Measurements from ENCODE around the gene EFCAB6. TPM values are rescaled to one million over a fixed set of nuclear protein-coding genes. Genes with fewer than 3 reads are reported as not detected.
A peak's percentile ranks its signal among the peaks of the same experiment; 100 is the strongest.

EFCAB6 gene
- total and polyA plus RNA-seq, 8 donors, result 0.29 to 10.5 (median 3.5) TPM

- H3K4me1 ChIP-seq, result peaks cover 18 to 42% (median 27%) of the 10 kb centered on the region in 4 donors
- DNase-seq, result peak in 1 of 2 donors; percentile 21
- H3K36me3 ChIP-seq, result no peaks in the 10 kb centered on the region
- H3K9me3 ChIP-seq, result no peaks in the 10 kb centered on the region
- H3K27ac ChIP-seq, result peak overlapping the region; percentile 42 to 76 (median 59)
- H3K27me3 ChIP-seq, result peaks cover 0 to 31% (median 11%) of the 10 kb centered on the region in 3 donors
- 55 to 70% (median 65%) methylated on average over 17 of the region's 17 CpGs for WGBS, 5 donors
- no peak for TF ChIP-seq POLR2AphosphoS5 (IDR thresholded peaks at IDR 0.05)
- intact Hi-C loops (cut with DNase I; ENCODE audit: low total_unique reads), result no loop called here
- H3K4me3 ChIP-seq, result no peak overlapping the region
Measured at GRCh38 chr22:43823911-43824665, 12.0 kb upstream of the EFCAB6 start.

- TF ChIP-seq POLR2AphosphoS5 (IDR thresholded peaks at IDR 0.05) (peak in 1 of 3 donors; percentile 61), CTCF (IDR thresholded peaks at IDR 0.05) (no peak)
- H3K4me3 ChIP-seq, result no peak overlapping the region
- no peaks in the 10 kb centered on the region for H3K9me3 ChIP-seq
- intact Hi-C loops (cut with DNase I; ENCODE audit: low total_unique reads), result no loop called here
- peaks cover 0 to 31% (median 11%) of the 10 kb centered on the region in 3 donors for H3K27me3 ChIP-seq
- WGBS, 5 donors, result 30 to 58% (median 37%) methylated on average over 13 of the region's 13 CpGs
- DNase-seq, result peak; percentile 82 to 89
- peak overlapping the region; percentile 52 to 76 (median 65) for H3K27ac ChIP-seq
- H3K36me3 ChIP-seq, result no peaks in the 10 kb centered on the region
- peaks cover 17 to 42% (median 27%) of the 10 kb centered on the region in 4 donors for H3K4me1 ChIP-seq
Measured at GRCh38 chr22:43823353-43823908, 11.3 kb upstream of the EFCAB6 start.

- no peaks in the 10 kb centered on the region for H3K9me3 ChIP-seq
- WGBS, 5 donors, result 74 to 85% (median 77%) methylated on average over 19 to 22 of the region's 22 CpGs
- H3K4me1 ChIP-seq, result peaks cover 10 to 36% (median 27%) of the 10 kb centered on the region in 4 donors
- intact Hi-C loops (cut with DNase I; ENCODE audit: low total_unique reads), result no loop called here
- no peak overlapping the region for H3K4me3 ChIP-seq
- H3K27ac ChIP-seq, result no peak overlapping the region
- peaks cover 0 to 31% (median 11%) of the 10 kb centered on the region in 3 donors for H3K27me3 ChIP-seq
- H3K36me3 ChIP-seq, result no peaks in the 10 kb centered on the region
- no peak for DNase-seq
- TF ChIP-seq POLR2A (IDR thresholded peaks at IDR 0.05) (no peak), POLR2AphosphoS5 (IDR thresholded peaks at IDR 0.05) (no peak)
Measured at GRCh38 chr22:43821606-43822425, 9.7 kb upstream of the EFCAB6 start.

- H3K36me3 ChIP-seq, result no peaks in the 10 kb centered on the region
- peak in 1 of 2 donors; percentile 72 for DNase-seq
- H3K27ac ChIP-seq, result peak overlapping the region in 1 of 5 donors; percentile 13
- TF ChIP-seq CTCF (IDR thresholded peaks at IDR 0.05), result no peak
- TF ChIP-seq EP300 (IDR thresholded peaks at IDR 0.05), result no peak
- TF ChIP-seq POLR2AphosphoS5 (IDR thresholded peaks at IDR 0.05), result no peak
- no peak for TF ChIP-seq POLR2A (IDR thresholded peaks at IDR 0.05)
- no peak overlapping the region for H3K4me3 ChIP-seq
- peaks cover 3 to 25% (median 21%) of the 10 kb centered on the region in 4 donors for H3K4me1 ChIP-seq
- H3K9me3 ChIP-seq, result no peaks in the 10 kb centered on the region
- WGBS, 5 donors, result 27 to 61% (median 39%) methylated on average over 16 to 18 of the region's 18 CpGs
- H3K27me3 ChIP-seq, result peaks cover 0 to 31% (median 11%) of the 10 kb centered on the region in 3 donors
- intact Hi-C loops (cut with DNase I; ENCODE audit: low total_unique reads), result no loop called here
Measured at GRCh38 chr22:43820651-43821305, 8.7 kb upstream of the EFCAB6 start.
